BE2C (cell line): ENCODE measurements around the gene PLA2G3.

Experiments used
- DNase-seq: peaks from one replicate; pipeline ENCODE4 v3.0.0-alpha.2; 2020
- H3K27me3 ChIP-seq: fragments of 250-450 bp; sonication (Bioruptor Pico); 2 replicates; pipeline ENCODE4 v1.5.1; 2020; ENCODE audit warnings: mild to moderate bottlenecking
- H3K36me3 ChIP-seq: fragments of 250-450 bp; sonication (Bioruptor Pico); 2 replicates; pipeline ENCODE4 v1.5.1; 2020; ENCODE audit warnings: mild to moderate bottlenecking
- H3K4me1 ChIP-seq: fragments of 250-450 bp; sonication (Bioruptor Pico); 2 replicates; pipeline ENCODE4 v1.5.1; 2020
- H3K4me3 ChIP-seq: 2 replicates; pipeline ENCODE4 v1.5.1; 2011; ENCODE audit warnings: low read depth, low read length
- H3K9me3 ChIP-seq: fragments of 250-450 bp; sonication (Bioruptor Pico); 2 replicates; pipeline ENCODE4 v1.5.1; 2020
- CTCF ChIP-seq: IDR thresholded peaks from 2 replicates; pipeline ENCODE4 v1.5.1; 2012; ENCODE audit warnings: mild to moderate bottlenecking, low read depth, low read length

Gene PLA2G3

DNA sequence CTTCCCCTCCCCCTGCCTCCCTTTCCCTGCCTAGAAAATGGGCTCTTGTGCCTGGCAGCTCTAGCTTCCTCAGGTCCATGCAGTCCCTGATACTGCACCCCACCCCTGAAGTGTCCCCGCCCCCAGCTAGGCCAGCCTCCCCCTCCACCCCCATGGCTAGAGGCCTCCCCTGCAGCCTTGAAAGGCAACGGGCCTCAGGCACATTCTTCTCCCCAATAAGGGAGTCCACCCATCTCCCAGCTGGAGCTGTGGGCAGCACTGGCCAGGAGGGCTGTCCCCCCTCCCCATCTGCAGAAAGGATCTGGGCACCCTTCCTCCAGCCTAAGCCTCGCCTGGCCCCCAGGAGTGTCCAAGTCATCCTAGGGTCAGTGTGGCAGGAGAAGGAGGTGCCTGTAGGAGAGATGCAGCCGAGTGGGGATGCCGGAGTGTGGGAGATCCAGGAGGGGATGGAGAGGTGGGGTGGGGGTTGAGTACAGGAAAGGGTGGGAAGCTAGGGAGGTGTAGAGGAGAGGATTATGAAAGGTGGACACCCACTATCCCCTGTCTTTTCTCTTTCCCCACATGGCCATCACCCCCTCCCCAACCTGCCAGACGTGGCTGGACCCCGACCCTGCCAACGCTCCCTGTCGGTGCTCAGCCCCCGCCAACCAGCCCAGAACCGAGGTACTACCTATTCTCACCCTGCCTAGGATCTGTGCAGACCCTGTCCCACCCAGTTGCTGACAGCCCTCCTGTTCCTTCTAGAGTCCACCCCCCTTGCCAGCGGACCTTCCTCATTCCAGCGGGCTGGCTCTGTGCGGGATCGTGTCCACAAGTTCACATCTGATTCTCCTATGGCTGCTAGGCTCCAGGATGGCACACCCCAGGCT lies 49.9 kb downstream of the PLA2G3 start:
- Histone ChIP-seq H3K36me3 (no peaks in the 10 kb centered on the region), H3K4me1 (no peaks in the 10 kb centered on the region), H3K4me3 (no peak overlapping the region), H3K27me3 (no peaks in the 10 kb centered on the region), H3K9me3 (no peaks in the 10 kb centered on the region)
- DNase-seq = no peak
- TF ChIP-seq CTCF = no peak

- TF ChIP-seq CTCF = peak; percentile 94
- no peaks in the 10 kb centered on the region for H3K4me1 ChIP-seq
- H3K27me3 ChIP-seq = no peaks in the 10 kb centered on the region
- H3K4me3 ChIP-seq = no peak overlapping the region
- H3K36me3 ChIP-seq = no peaks in the 10 kb centered on the region
- peak; percentile 76 for DNase-seq
- no peaks in the 10 kb centered on the region for H3K9me3 ChIP-seq
Measured at GRCh38 chr22:31089160-31090100, 50.9 kb downstream of the PLA2G3 start.

GRCh38 chr22:31088233-31088986 lies 51.9 kb downstream of the PLA2G3 start:
- no peaks in the 10 kb centered on the region for H3K4me1 ChIP-seq
- no peak overlapping the region for H3K4me3 ChIP-seq
- no peaks in the 10 kb centered on the region for H3K9me3 ChIP-seq
- no peak for TF ChIP-seq CTCF
- no peaks in the 10 kb centered on the region for H3K36me3 ChIP-seq
- no peak for DNase-seq
- H3K27me3 ChIP-seq = no peaks in the 10 kb centered on the region

- Histone ChIP-seq H3K27me3 (no peaks in the 10 kb centered on the region), H3K4me3 (no peak overlapping the region), H3K9me3 (no peaks in the 10 kb centered on the region), H3K4me1 (no peaks in the 10 kb centered on the region), H3K36me3 (no peaks in the 10 kb centered on the region)
- TF ChIP-seq CTCF = no peak
- no peak for DNase-seq
Measured at GRCh38 chr22:31087744-31088215, 52.5 kb downstream of the PLA2G3 start.

GRCh38 chr22:31086703-31087330 lies 53.5 kb downstream of the PLA2G3 start:
- H3K36me3 ChIP-seq = no peaks in the 10 kb centered on the region
- no peaks in the 10 kb centered on the region for H3K9me3 ChIP-seq
- no peaks in the 10 kb centered on the region for H3K4me1 ChIP-seq
- no peak overlapping the region for H3K4me3 ChIP-seq
- no peak for DNase-seq
- H3K27me3 ChIP-seq = no peaks in the 10 kb centered on the region
- TF ChIP-seq CTCF = no peak
